ENCODE data around the gene AURKAIP1.

GRCh38 chr1:1394116-1394515 lies 19.1 kb upstream of the AURKAIP1 start:
- no peak for TF ChIP-seq CTCF (IDR thresholded peaks at IDR 0.05)
- no peak for TF ChIP-seq POLR2A (IDR thresholded peaks at IDR 0.05)

All from esophagus squamous epithelium (tissue), 4 donors.